ENCODE results near the gene INTS6.

DNA sequence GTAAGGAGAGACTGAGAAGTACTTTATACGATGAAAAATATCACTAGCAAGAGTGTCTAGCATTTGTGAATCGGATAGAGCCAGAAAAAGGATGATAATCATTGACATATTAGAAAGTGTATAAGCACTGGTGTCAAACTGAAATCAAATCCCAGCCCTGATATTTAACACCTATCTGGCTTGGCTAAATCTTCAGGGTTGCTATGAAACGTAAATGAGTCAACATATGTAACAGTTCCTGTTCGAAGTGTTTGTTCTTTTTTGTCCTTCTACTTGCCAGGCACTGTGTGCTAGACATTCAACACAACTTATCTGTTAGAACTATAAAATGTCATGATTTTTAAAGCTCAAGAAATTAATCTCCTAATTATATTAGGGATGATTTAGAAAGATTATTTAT, 72.6 kb downstream of the INTS6 start:
- TF ChIP-seq, protein P1, sequence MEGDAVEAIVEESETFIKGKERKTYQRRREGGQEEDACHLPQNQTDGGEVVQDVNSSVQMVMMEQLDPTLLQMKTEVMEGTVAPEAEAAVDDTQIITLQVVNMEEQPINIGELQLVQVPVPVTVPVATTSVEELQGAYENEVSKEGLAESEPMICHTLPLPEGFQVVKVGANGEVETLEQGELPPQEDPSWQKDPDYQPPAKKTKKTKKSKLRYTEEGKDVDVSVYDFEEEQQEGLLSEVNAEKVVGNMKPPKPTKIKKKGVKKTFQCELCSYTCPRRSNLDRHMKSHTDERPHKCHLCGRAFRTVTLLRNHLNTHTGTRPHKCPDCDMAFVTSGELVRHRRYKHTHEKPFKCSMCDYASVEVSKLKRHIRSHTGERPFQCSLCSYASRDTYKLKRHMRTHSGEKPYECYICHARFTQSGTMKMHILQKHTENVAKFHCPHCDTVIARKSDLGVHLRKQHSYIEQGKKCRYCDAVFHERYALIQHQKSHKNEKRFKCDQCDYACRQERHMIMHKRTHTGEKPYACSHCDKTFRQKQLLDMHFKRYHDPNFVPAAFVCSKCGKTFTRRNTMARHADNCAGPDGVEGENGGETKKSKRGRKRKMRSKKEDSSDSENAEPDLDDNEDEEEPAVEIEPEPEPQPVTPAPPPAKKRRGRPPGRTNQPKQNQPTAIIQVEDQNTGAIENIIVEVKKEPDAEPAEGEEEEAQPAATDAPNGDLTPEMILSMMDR (IDR thresholded peaks at IDR 0.05) = no peak
- TF ChIP-seq POLR2A (IDR thresholded peaks at IDR 0.05) = no peak

All from right lobe of liver (tissue), 4 donors.